Omental fat pad (tissue), 4 donors: ENCODE measurements around the gene SLC39A3. TPM values are rescaled to one million over a fixed set of nuclear protein-coding genes. Genes with fewer than 3 reads are reported as not detected.

Source experiments
- ATAC-seq: fragments of 150-250 bp; one replicate; pipeline ENCODE4 v1.9.1; 2016; ENCODE audit warnings: mild to moderate bottlenecking, moderate library complexity; ENCODE audit not compliant: low FRiP score
- DNase-seq: peaks from one replicate; pipeline ENCODE4 v3.0.0-alpha.2; 2019; ENCODE audit warnings: low spot score
- CTCF ChIP-seq, 3 donors: fragments of 450-650 bp; IDR thresholded peaks; one replicate each; pipeline ENCODE4 v1.5.1; 2016 to 2017; ENCODE audit warnings: antibody characterized with exemption in 3 of 3, mild to moderate bottlenecking in 3 of 3, moderate library complexity in 2 of 3
- total RNA-seq, 4 donors: library from RNA; depleted of rRNA; stranded (reverse); fragments of >200 nt; gene quantifications; one replicate each; pipeline ENCODE4 v1.1.0, GENCODE V29; 2016

SLC39A3 gene
- total RNA-seq, 4 donors from 2014 or later = 26.0 to 38.0 (median 28.6) TPM

- DNase-seq (no peak), ATAC-seq (no peak)
- TF ChIP-seq CTCF (IDR thresholded peaks at IDR 0.05) = no peak
Measured at GRCh38 chr19:2755811-2756210, 16.0 kb upstream of the SLC39A3 start.

GRCh38 chr19:2755448-2755705 is 15.6 kb upstream of the SLC39A3 start:
- DNase-seq = no peak
- no peak for TF ChIP-seq CTCF (IDR thresholded peaks at IDR 0.05)
- ATAC-seq = no peak

GRCh38 chr19:2754659-2755447 is 15.0 kb upstream of the SLC39A3 start:
- no peak for TF ChIP-seq CTCF (IDR thresholded peaks at IDR 0.05)
- ATAC-seq (no peak), DNase-seq (no peak)

- no peak for TF ChIP-seq CTCF (IDR thresholded peaks at IDR 0.05)
- ATAC-seq (no peak), DNase-seq (no peak)
Measured at GRCh38 chr19:2751438-2751830, 11.6 kb upstream of the SLC39A3 start.

GRCh38 chr19:2750808-2751437 is 11.1 kb upstream of the SLC39A3 start:
- ATAC-seq = no peak
- no peak for TF ChIP-seq CTCF (IDR thresholded peaks at IDR 0.05)
- DNase-seq = no peak

- TF ChIP-seq CTCF (IDR thresholded peaks at IDR 0.05) = no peak
- DNase-seq (no peak), ATAC-seq (no peak)
Measured at GRCh38 chr19:2747349-2747748, 7.5 kb upstream of the SLC39A3 start.

- no peak for TF ChIP-seq CTCF (IDR thresholded peaks at IDR 0.05)
- ATAC-seq (no peak), DNase-seq (no peak)
Measured at GRCh38 chr19:2744113-2744512, 4.3 kb upstream of the SLC39A3 start.
